PFSK-1 (cell line): ENCODE measurements around the gene CAPN7.

Source experiments
- FOXP2 ChIP-seq: optimal IDR thresholded peaks from 2 replicates; pipeline ENCODE3; 2011; ENCODE audit warnings: borderline replicate concordance, control low read depth, inconsistent platforms; ENCODE audit not compliant: insufficient read depth; ENCODE audit errors: extremely low read length, extremely low read depth
- POLR2AphosphoS5 ChIP-seq: IDR thresholded peaks from 2 replicates; pipeline ENCODE4 v1.6.1; 2012; ENCODE audit warnings: low read depth, mild to moderate bottlenecking, control low read depth, low read length, moderate library complexity
- REST ChIP-seq, 2 experiments: IDR thresholded peaks; 2 replicates each; pipeline versions ENCODE4 v1.6.1 to v1.8.0; 2011 to 2012; ENCODE audit warnings: low read depth in 2 of 2, low read length in 2 of 2, control low read depth in 1 of 2, inconsistent platforms in 1 of 2, mild to moderate bottlenecking in 1 of 2, moderate library complexity in 1 of 2; ENCODE audit not compliant: insufficient read depth in 1 of 2
- SIN3A ChIP-seq: IDR thresholded peaks from 2 replicates; pipeline ENCODE4 v1.6.1; 2012; ENCODE audit warnings: mild to moderate bottlenecking, low read length, moderate library complexity, borderline replicate concordance; ENCODE audit not compliant: insufficient read depth
- TAF1 ChIP-seq: IDR thresholded peaks from 2 replicates; pipeline ENCODE4 v1.6.1; 2012; ENCODE audit warnings: low read length, control low read depth, borderline replicate concordance; ENCODE audit not compliant: insufficient read depth

Gene CAPN7

DNA sequence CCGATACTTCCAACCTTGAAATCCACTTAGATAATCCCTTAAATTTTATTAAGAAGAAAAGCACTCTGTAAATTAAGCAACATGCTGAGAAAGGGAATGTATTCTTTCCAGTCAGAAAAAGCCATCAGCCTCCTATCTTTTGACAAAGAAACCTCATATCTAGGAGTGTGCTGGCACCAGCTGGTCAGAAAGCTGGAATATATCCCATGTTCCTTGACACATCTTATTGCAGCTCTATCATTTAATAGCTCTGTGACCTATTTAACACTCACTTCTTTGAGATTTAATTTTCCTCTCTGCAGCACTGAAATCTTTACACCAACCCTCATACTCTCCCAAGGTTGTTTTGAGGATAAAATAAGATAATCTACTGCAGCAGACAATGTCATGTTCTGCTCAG, 30.4 kb upstream of the CAPN7 start:
- TF ChIP-seq FOXP2 (no peak), TAF1 (no peak), POLR2AphosphoS5 (no peak), REST (IDR thresholded peaks at IDR 0.05; ENCODE audit: insufficient read depth in 1 of 2, low read depth in 2 of 2, low read length in 2 of 2) (no peak), SIN3A (no peak)

DNA sequence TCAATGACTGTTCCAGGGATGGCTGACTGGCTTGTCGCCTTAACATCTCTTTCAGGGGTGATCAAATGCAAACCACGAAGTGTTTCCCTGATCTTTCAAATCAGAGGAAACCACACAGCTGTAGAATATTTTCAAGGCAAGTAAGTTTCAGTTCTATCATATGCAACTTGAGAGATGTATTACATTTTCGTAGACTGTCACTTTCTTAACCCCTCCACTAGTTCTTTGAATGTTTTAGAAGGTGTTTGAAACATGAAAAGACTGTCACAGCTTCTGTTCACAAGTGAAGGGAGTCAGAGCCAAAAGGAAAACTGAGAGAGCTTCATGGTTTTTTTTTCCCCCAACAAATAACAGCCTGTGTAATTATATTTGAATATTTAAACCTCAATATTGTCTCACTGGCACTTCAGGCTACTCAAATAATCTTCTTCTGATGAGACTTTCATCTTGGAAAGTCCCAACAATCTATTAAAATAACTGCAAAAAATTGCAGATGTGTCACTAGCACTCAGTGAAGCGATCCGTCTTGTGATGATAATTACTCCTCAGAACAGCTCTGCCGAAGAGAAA, 25.9 kb upstream of the CAPN7 start:
- no peak for TF ChIP-seq POLR2AphosphoS5
- TF ChIP-seq REST (IDR thresholded peaks at IDR 0.05; ENCODE audit: insufficient read depth in 1 of 2, low read depth in 2 of 2, low read length in 2 of 2), result no peak
- TF ChIP-seq FOXP2, result no peak
- no peak for TF ChIP-seq SIN3A
- TF ChIP-seq TAF1, result no peak

- TF ChIP-seq TAF1, result no peak
These were observed 24.5 kb upstream of the CAPN7 start for GRCh38 chr3:15181511-15181910.

- TF ChIP-seq TAF1 (no peak), POLR2AphosphoS5 (no peak), FOXP2 (no peak), SIN3A (no peak), REST (IDR thresholded peaks at IDR 0.05; ENCODE audit: insufficient read depth in 1 of 2, low read depth in 2 of 2, low read length in 2 of 2) (no peak)
These were observed 24.1 kb upstream of the CAPN7 start for GRCh38 chr3:15181963-15182362.

GRCh38 chr3:15183011-15183410, 23.0 kb upstream of the CAPN7 start:
- TF ChIP-seq REST (IDR thresholded peaks at IDR 0.05; ENCODE audit: insufficient read depth in 1 of 2, low read depth in 2 of 2, low read length in 2 of 2) (no peak), TAF1 (no peak), POLR2AphosphoS5 (no peak), FOXP2 (no peak), SIN3A (no peak)

DNA sequence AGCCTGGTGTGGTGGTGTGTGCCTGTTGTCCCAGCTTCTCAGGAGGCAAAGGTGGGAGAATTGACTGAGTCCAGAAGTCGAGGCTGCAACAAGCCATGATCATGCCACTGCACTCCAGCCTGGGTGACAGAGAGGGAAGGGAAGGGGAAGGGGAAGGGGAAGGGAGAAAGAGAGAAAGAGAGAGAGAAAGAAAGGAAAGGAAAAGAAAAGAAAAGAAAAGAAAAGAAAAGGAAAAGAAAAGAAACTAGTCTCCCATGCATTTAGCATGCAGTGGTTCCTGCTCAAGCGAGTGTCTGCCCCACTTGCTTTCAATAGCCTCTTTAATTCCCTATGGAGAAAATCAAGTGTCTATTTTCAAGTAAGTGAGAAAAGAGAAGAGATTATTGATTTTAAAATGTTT, 20.6 kb upstream of the CAPN7 start:
- TF ChIP-seq SIN3A (no peak), REST (IDR thresholded peaks at IDR 0.05; ENCODE audit: insufficient read depth in 1 of 2, low read depth in 2 of 2, low read length in 2 of 2) (no peak), TAF1 (no peak), FOXP2 (no peak), POLR2AphosphoS5 (no peak)
